Measurements from ENCODE around the gene UBASH3B. TPM values are rescaled to one million over a fixed set of nuclear protein-coding genes. Genes with fewer than 3 reads are reported as not detected.

The UBASH3B gene
- total RNA-seq, 2 experiments from 2014 or later = 66.6 to 75.0 TPM

DNA sequence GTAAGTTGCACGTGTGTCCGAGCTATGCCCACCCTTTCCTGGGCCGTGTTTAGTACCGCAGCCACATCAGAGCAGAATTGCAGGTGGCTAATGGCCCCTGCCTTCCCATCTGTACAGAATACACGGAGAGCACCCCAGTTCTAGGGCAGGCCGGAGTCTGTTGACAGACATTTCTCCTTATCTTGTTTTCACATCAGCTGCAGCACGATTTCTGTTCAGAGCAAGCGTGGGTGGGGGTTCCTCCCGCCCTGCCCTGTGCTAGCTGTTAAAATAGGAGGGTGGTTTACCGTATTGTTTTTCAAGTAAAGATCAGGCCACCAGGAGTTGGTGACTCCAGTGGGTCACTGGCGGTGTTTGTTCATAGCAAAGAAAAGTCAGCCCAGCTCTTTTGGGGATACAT lies 41.1 kb downstream of the UBASH3B start:
- Mint-ChIP-seq H3K27me3 (ENCODE audit: low read depth) (no peaks in the 10 kb centered on the region), H3K27ac (peak overlapping the region; percentile 90), H3K9me3 (ENCODE audit: insufficient read depth) (no peaks in the 10 kb centered on the region), H3K4me3 (peak overlapping the region; percentile 57), H3K4me1 (ENCODE audit: low read depth) (peaks cover 93% of the 10 kb centered on the region), H3K36me3 (ENCODE audit: low read depth) (peaks cover 58% of the 10 kb centered on the region)
- DNase-seq = peak; percentile 78
- ChIA-PET POLR2A (interaction anchor here (0.7 to 4.4 kb wide), 17 partner anchors 13 to 366 kb away, joined by 3 to 26 read pairs (median 9); partner anchors contain the start of genes HSPA8 and UBASH3B), CTCF (interaction anchor here (0.9 to 9.0 kb wide), 23 partner anchors 10 to 156 kb away, joined by 3 to 131 read pairs (median 6); partner anchors contain the start of gene UBASH3B)
- ATAC-seq = peak; percentile 82

- H3K36me3 Mint-ChIP-seq (ENCODE audit: low read depth) = peaks cover 63% of the 10 kb centered on the region
- H3K4me3 Mint-ChIP-seq = peak overlapping the region; percentile 57
- H3K27me3 Mint-ChIP-seq (ENCODE audit: low read depth) = no peaks in the 10 kb centered on the region
- no peaks in the 10 kb centered on the region for H3K9me3 Mint-ChIP-seq (ENCODE audit: insufficient read depth)
- ChIA-PET POLR2A (interaction anchor here (0.9 to 4.4 kb wide), 17 partner anchors 12 to 146 kb away, joined by 3 to 26 read pairs (median 9); partner anchors contain the start of gene UBASH3B), CTCF (interaction anchor here (0.6 to 9.0 kb wide), 18 partner anchors 11 to 159 kb away, joined by 3 to 131 read pairs (median 6); partner anchors contain the start of gene UBASH3B)
- DNase-seq (peak; percentile 67), ATAC-seq (peak; percentile 74)
- H3K4me1 Mint-ChIP-seq (ENCODE audit: low read depth) = peaks cover 89% of the 10 kb centered on the region
- peak overlapping the region; percentile 90 for H3K27ac Mint-ChIP-seq
These were observed 42.2 kb downstream of the UBASH3B start for GRCh38 chr11:122697636-122698167.

DNA sequence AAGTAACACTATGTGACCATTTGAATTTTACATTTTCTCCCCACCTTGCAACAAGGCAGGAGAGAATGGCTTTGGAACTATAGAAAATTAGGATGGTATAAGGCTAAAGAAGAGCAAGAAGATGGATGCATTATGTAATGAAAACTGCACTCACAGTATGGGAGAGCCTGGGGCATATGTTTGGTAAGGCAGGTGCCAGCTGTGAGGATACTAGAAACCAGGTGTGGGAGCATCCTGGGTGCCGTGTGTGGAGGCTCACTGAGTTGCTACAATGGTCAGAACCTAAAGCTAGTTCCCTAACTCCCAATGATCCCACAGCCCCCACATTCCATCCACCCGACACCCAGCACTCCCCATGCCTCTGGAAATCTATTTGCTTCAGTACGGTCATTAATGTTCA lies 42.9 kb downstream of the UBASH3B start:
- ATAC-seq = no peak
- peak overlapping the region; percentile 57 for H3K4me3 Mint-ChIP-seq
- peak overlapping the region; percentile 90 for H3K27ac Mint-ChIP-seq
- H3K9me3 Mint-ChIP-seq (ENCODE audit: insufficient read depth) = no peaks in the 10 kb centered on the region
- H3K4me1 Mint-ChIP-seq (ENCODE audit: low read depth) = peaks cover 83% of the 10 kb centered on the region
- DNase-seq = no peak
- ChIA-PET POLR2A (interaction anchor here (0.9 to 4.4 kb wide), 9 partner anchors 11 to 58 kb away, joined by 3 to 26 read pairs (median 13); partner anchors contain the start of gene UBASH3B), CTCF (interaction anchor here (0.8 to 9.0 kb wide), 6 partner anchors 14 to 155 kb away, joined by 3 to 131 read pairs (median 14); no protein-coding TSS in a partner anchor)
- H3K36me3 Mint-ChIP-seq (ENCODE audit: low read depth) = peaks cover 60% of the 10 kb centered on the region
- no peaks in the 10 kb centered on the region for H3K27me3 Mint-ChIP-seq (ENCODE audit: low read depth)

DNA sequence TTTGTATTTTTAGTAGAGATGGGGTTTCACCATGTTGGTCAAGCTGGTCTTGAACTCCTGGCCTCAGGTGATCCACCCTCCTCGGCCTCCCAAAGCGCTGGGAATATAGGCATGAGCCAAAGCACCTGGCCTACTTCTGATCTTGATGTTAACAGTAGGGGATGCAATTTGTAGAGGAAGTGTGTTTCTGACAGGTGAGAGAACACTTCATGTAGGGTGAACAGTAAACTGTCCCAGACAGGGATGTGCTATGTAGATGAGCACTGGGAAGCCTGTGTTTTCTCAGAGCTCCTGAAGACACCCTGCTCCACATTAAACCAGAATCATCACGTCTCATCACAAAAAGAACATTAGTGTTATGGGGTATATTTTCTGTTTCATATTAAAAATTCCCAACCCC lies 45.1 kb downstream of the UBASH3B start:
- Mint-ChIP-seq H3K27ac (no peak overlapping the region), H3K36me3 (ENCODE audit: low read depth) (peaks cover 63% of the 10 kb centered on the region), H3K4me1 (ENCODE audit: low read depth) (peaks cover 81% of the 10 kb centered on the region), H3K9me3 (ENCODE audit: insufficient read depth) (no peaks in the 10 kb centered on the region), H3K4me3 (no peak overlapping the region), H3K27me3 (ENCODE audit: low read depth) (no peaks in the 10 kb centered on the region)
- POLR2A ChIA-PET = interaction anchor here (1.4 to 4.4 kb wide), 3 partner anchors 13 to 45 kb away, joined by 4 to 18 read pairs (median 6); no protein-coding TSS in a partner anchor
- no peak for DNase-seq
- CTCF ChIA-PET = interaction anchor here (1.2 to 9.0 kb wide), 7 partner anchors 10 to 53 kb away, joined by 3 to 131 read pairs (median 6); partner anchors contain the start of gene UBASH3B
- ATAC-seq = no peak

GRCh38 chr11:122701143-122701542 lies 45.6 kb downstream of the UBASH3B start:
- POLR2A ChIA-PET = interaction anchor here (0.6 kb wide), 1 partner anchor 16 kb away, joined by 3 read pairs; no protein-coding TSS in a partner anchor
- Mint-ChIP-seq H3K4me1 (ENCODE audit: low read depth) (peaks cover 79% of the 10 kb centered on the region), H3K36me3 (ENCODE audit: low read depth) (peaks cover 65% of the 10 kb centered on the region), H3K9me3 (ENCODE audit: insufficient read depth) (no peaks in the 10 kb centered on the region), H3K27ac (no peak overlapping the region), H3K27me3 (ENCODE audit: low read depth) (no peaks in the 10 kb centered on the region), H3K4me3 (no peak overlapping the region)
- CTCF ChIA-PET = interaction anchor here (0.6 to 9.0 kb wide), 4 partner anchors 12 to 53 kb away, joined by 3 to 131 read pairs (median 4); no protein-coding TSS in a partner anchor
- no peak for DNase-seq
- no peak for ATAC-seq

- Mint-ChIP-seq H3K27me3 (ENCODE audit: low read depth) (no peaks in the 10 kb centered on the region), H3K4me1 (ENCODE audit: low read depth) (peaks cover 68% of the 10 kb centered on the region), H3K9me3 (ENCODE audit: insufficient read depth) (no peaks in the 10 kb centered on the region), H3K4me3 (no peak overlapping the region), H3K27ac (peak overlapping the region; percentile 14), H3K36me3 (ENCODE audit: low read depth) (peaks cover 64% of the 10 kb centered on the region)
- ChIA-PET CTCF (interaction anchor here (1.0 kb wide), 1 partner anchor 74 kb away, joined by 3 read pairs; no protein-coding TSS in a partner anchor), POLR2A (interaction anchor here (0.7 kb wide), 2 partner anchors 13 to 40 kb away, joined by 3 read pairs; no protein-coding TSS in a partner anchor)
- ATAC-seq (peak; percentile 63), DNase-seq (no peak)
These were observed 48.2 kb downstream of the UBASH3B start for GRCh38 chr11:122703541-122704272.

DNA sequence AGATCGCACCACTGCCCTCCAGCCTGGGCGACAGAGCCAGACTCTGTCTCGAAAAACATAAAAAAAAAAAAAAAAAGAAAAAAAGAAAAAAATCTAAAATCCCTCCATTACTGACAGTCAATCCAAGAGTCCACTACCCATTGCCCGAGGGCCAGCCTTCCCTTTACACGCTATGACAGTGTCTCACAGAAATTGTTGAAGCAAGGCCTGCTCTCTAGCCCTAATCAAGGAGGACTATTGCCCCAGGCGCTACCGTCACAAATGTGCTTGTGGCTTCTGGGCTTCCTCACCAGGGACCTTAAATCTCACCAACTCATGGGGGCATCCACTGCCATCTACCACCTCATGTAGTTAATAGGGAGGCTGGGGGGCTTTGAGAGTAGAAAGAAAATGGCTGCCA lies 49.9 kb downstream of the UBASH3B start:
- peaks cover 60% of the 10 kb centered on the region for H3K36me3 Mint-ChIP-seq (ENCODE audit: low read depth)
- no peaks in the 10 kb centered on the region for H3K9me3 Mint-ChIP-seq (ENCODE audit: insufficient read depth)
- peaks cover 65% of the 10 kb centered on the region for H3K4me1 Mint-ChIP-seq (ENCODE audit: low read depth)
- ChIA-PET CTCF (interaction anchor here (1.2 to 1.4 kb wide), 2 partner anchors 11 to 51 kb away, joined by 6 read pairs; no protein-coding TSS in a partner anchor), POLR2A (no interaction called here)
- no peak overlapping the region for H3K27ac Mint-ChIP-seq
- no peak for ATAC-seq
- no peak overlapping the region for H3K4me3 Mint-ChIP-seq
- H3K27me3 Mint-ChIP-seq (ENCODE audit: low read depth) = no peaks in the 10 kb centered on the region
- no peak for DNase-seq

GRCh38 chr11:122706291-122707088 lies 51.0 kb downstream of the UBASH3B start:
- no peaks in the 10 kb centered on the region for H3K27me3 Mint-ChIP-seq (ENCODE audit: low read depth)
- H3K4me1 Mint-ChIP-seq (ENCODE audit: low read depth) = peaks cover 62% of the 10 kb centered on the region
- peaks cover 52% of the 10 kb centered on the region for H3K36me3 Mint-ChIP-seq (ENCODE audit: low read depth)
- no peak for DNase-seq
- no peaks in the 10 kb centered on the region for H3K9me3 Mint-ChIP-seq (ENCODE audit: insufficient read depth)
- no peak for ATAC-seq
- ChIA-PET POLR2A (no interaction called here), CTCF (interaction anchor here (1.2 to 1.8 kb wide), 5 partner anchors 10 to 50 kb away, joined by 3 to 6 read pairs (median 5); no protein-coding TSS in a partner anchor)
- no peak overlapping the region for H3K27ac Mint-ChIP-seq
- H3K4me3 Mint-ChIP-seq = no peak overlapping the region

DNA sequence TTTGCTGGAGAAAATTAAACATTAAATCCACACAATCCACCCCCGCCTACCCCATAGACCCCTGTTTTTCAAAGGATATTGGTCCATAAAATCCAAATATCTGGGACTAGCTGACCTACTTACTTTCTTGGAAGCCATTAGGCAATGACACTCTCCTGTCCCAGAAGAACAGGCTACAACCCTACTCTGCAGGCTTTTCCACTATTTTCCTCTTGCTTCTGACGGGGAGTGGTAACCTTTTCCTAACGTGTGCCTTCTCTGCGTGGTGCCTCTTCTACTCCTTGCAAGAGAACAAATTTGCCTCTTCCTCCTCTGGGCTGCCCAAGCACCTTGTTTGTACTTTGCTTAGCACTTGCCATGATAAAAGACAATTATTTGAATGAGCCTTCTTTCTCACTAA lies 51.6 kb downstream of the UBASH3B start:
- Mint-ChIP-seq H3K27ac (peak overlapping the region; percentile 28), H3K27me3 (ENCODE audit: low read depth) (no peaks in the 10 kb centered on the region), H3K9me3 (ENCODE audit: insufficient read depth) (no peaks in the 10 kb centered on the region), H3K4me3 (no peak overlapping the region), H3K4me1 (ENCODE audit: low read depth) (peaks cover 62% of the 10 kb centered on the region), H3K36me3 (ENCODE audit: low read depth) (peaks cover 47% of the 10 kb centered on the region)
- CTCF ChIA-PET = interaction anchor here (0.8 to 1.8 kb wide), 4 partner anchors 16 to 51 kb away, joined by 3 to 5 read pairs (median 4); no protein-coding TSS in a partner anchor
- DNase-seq (no peak), ATAC-seq (no peak)
- POLR2A ChIA-PET = no interaction called here

GRCh38 chr11:122707901-122708300 lies 52.4 kb downstream of the UBASH3B start:
- H3K36me3 Mint-ChIP-seq (ENCODE audit: low read depth) = peaks cover 44% of the 10 kb centered on the region
- POLR2A ChIA-PET = no interaction called here
- ATAC-seq (no peak), DNase-seq (no peak)
- CTCF ChIA-PET = interaction anchor here (0.8 kb wide), 1 partner anchor 40 kb away, joined by 3 read pairs; no protein-coding TSS in a partner anchor
- H3K9me3 Mint-ChIP-seq (ENCODE audit: insufficient read depth) = no peaks in the 10 kb centered on the region
- H3K4me3 Mint-ChIP-seq = no peak overlapping the region
- peaks cover 65% of the 10 kb centered on the region for H3K4me1 Mint-ChIP-seq (ENCODE audit: low read depth)
- no peak overlapping the region for H3K27ac Mint-ChIP-seq
- H3K27me3 Mint-ChIP-seq (ENCODE audit: low read depth) = no peaks in the 10 kb centered on the region

Data from activated CD8-positive, alpha-beta T cell treated with anti-CD3 and anti-CD28 coated beads, Interleukin-2, amount 10 ng/mL, durations not matched to agents 7 days and 5 days (primary cell).